ENCODE measurements around the gene PCID2. TPM values are rescaled to one million over a fixed set of nuclear protein-coding genes. Genes with fewer than 3 reads are reported as not detected.

Gene PCID2
- 38.7 to 48.0 TPM (median 41.9 TPM) in 5 replicates for total RNA-seq (2022; extraction: Qiagen RNA extraction; ENCODE audit: low read depth)

DNA sequence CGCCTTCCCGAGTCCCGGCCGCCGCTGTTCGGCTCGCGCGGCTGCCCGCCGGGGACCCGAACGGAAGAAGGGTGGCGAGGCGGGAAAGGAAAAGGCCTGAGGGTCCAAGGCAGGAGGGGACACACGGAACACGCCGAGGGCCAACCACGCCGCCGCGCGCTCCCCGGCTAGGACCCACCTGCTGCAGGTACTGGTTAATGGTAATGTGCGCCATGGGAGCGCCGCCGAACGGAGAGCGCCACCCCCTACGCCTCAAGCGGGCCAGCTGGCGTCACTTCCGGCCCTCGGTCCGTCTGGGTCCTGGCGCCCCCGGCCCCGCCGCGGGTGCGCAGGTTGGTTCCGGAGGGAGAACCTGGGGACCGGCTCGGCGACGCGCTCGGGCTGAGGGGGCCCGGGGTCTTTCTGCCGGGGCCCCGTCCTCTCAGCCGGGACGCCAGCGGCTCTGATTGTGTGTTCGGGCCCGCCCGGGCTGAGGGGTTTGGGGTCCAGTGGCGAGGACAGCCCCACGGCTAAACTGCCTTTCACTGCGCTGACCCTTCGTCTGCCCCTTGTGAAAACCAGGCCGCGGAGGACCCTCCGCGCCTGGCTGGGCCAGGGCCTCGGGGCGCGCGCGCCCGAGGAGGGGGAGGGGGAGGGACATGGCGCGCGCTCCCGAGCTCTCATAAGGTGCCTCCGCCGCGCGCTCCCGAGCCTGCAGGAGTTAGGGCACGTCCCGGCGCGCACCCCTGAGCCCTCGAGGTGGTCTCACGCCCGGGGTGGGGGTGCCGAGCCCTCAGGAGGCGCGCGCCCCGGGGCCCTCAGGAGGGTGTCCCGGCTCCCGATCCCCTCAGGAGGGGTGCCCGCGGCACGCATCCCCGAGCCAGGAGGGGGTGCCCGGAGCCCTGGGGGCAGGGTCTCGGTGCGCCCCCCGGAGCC lies at the start of gene PCID2:
TSS of gene PCID2 (minus strand) at position 249 of the 915 bp plus-strand sequence. CDS start at position 214, 35 bp downstream.

DNA sequence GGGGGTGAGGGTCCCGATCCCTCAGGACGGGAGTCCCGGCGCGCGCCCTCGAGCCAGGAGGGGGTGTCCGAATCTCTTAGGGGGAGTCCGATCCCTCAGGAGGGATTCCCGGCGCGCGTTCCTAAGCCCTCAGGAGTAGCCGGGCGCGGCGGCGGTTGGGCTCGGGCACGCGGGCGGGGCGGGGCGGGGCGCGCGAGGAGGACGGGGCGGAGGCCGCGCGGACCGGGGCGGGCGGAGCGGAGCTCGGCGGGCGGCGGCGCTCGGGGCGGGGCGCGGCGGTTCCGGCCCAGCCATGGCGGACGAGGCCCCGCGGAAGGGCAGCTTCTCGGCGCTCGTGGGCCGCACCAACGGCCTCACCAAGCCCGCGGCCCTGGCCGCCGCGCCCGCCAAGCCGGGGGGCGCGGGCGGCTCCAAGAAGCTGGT lies 878 bp upstream of the PCID2 start, which contains the start of gene CUL4A:
TSS of gene CUL4A (plus strand) at position 278 of the 423 bp plus-strand sequence. CDS start at position 293, 15 bp downstream.

DNA sequence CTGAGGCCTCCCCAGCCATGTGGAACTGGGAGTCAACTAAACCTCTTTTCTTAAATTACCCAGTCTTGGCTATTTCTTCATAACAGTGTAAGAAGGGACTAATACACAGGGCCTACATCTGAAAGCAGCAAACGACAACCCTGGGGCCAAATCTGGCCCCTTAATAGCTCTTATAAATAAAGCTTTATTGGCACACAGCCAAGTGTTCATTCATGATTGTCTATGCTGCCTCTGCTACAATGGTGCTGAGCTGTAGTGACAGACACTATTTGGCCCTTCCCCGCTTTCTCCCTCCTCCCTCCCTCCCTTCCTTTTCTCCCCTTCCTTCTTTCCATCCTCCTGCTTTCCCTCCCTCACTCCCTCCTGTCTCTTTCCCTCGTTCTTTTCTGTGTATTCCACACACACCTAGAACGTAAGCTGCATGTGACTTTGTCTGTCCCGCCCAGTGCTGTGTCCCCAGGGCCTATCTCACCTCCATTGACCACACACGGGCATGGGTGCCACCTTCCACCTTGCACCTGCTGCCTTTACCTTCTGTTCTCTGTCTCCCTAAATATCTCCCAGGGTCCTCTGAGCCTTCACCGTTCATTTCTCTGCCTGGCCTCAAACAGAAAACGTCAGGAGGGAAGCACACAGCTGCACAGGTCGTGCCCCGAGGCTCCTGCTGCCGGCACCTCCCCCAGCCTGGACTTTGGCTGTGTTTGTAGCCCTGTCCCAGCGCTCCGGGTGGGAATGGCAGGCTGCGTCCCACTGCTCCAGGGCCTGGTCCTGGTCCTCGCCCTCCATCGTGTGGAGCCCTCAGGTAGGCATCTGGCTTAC lies 50.3 kb downstream of the PCID2 start, which contains the start of gene PROZ:
TSS of gene PROZ (plus strand) at position 720 of the 819 bp plus-strand sequence. CDS start at position 733, 13 bp downstream.

Other genes with a start within 250 kb of the PCID2 start
- 0.14 to 0.76 TPM (median 0.31 TPM) in 5 replicates for gene MCF2L, start 239.5 kb downstream of the PCID2 start, total RNA-seq (2022; extraction: Qiagen RNA extraction; ENCODE audit: low read depth)
- 0.07 to 0.12 TPM (median 0.07 TPM) in 3 of 5 replicates, not detected in the others for gene F7, start 102.9 kb downstream of the PCID2 start, total RNA-seq (2022; extraction: Qiagen RNA extraction; ENCODE audit: low read depth)
- gene F10, start 85.9 kb downstream of the PCID2 start, total RNA-seq (2022; extraction: Qiagen RNA extraction; ENCODE audit: low read depth), result 0.13 TPM in 1 of 5 replicates, not detected in the others
- gene PROZ, start 50.0 kb downstream of the PCID2 start, total RNA-seq (2022; extraction: Qiagen RNA extraction; ENCODE audit: low read depth), result not detected in 5 replicates
- 46.7 to 60.6 TPM (median 56.1 TPM) in 5 replicates for gene CUL4A, start 944 bp upstream of the PCID2 start, total RNA-seq (2022; extraction: Qiagen RNA extraction; ENCODE audit: low read depth)
- 75.2 to 96.8 TPM (median 91.3 TPM) in 5 replicates for gene LAMP1, start 88.6 kb upstream of the PCID2 start, total RNA-seq (2022; extraction: Qiagen RNA extraction; ENCODE audit: low read depth)
- 0.98 to 1.5 TPM (median 1.4 TPM) in 5 replicates for gene GRTP1, start 155.5 kb upstream of the PCID2 start, total RNA-seq (2022; extraction: Qiagen RNA extraction; ENCODE audit: low read depth)
- 10.5 to 15.9 TPM (median 12.3 TPM) in 5 replicates for gene ADPRHL1, start 244.8 kb upstream of the PCID2 start, total RNA-seq (2022; extraction: Qiagen RNA extraction; ENCODE audit: low read depth)

All from A549 treated with RU486 at 1 μM for 4 hours (cell line).